GM08714 (cell line): ENCODE data around the gene FOXN3.

Experiments used
- H3K4me3 ChIP-seq: fragments of 200-500 bp; sonication (Bioruptor generic); 2 replicates; pipeline ENCODE4 v1.5.1; 2014; ENCODE audit warnings: mild to moderate bottlenecking, low read length, inconsistent platforms
- ZNF274 ChIP-seq: IDR thresholded peaks from 2 replicates; pipeline ENCODE4 v1.6.1; 2012; ENCODE audit warnings: mild to moderate bottlenecking, low read depth, low read length

The FOXN3 gene

DNA sequence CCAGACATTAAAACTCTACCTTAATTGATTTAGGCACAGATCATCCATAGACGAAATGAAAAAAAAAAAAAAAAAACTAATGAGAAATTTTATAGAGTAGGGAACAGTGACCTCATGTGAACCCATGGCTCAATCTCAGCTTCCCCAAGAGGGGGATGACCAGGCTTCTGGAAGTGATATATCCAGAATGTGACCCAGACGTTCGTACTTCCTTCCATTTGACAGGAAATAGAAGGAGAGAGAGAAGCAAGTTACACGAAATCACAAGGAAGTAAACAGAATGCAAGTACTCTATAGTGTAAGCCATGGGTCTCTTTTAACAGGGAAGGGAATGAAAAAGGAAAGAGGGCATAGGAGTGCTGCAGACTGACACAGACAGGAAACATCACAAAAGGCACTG, 10.1 kb downstream of the FOXN3 start:
- no peak overlapping the region for H3K4me3 ChIP-seq
- no peak for TF ChIP-seq ZNF274

DNA sequence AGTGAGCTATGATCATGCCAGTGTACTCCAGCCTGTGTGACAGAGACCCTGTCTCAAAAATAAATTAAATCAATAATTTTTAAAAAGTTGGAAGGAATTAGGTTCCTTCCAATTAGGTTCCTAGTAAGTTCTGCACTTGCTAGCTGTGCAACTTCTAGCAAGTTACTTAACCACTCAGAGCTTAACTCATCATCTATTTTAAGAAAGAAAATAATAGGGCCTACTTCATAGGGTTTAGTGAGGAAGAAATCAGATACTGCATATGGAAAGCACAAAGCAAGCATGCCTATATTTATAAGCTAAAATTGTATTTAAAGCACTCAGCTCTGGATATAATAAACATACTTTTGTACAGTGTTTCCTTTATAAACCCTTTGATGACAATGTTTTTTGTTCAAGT, 10.7 kb downstream of the FOXN3 start:
- TF ChIP-seq ZNF274: no peak
- no peak overlapping the region for H3K4me3 ChIP-seq

DNA sequence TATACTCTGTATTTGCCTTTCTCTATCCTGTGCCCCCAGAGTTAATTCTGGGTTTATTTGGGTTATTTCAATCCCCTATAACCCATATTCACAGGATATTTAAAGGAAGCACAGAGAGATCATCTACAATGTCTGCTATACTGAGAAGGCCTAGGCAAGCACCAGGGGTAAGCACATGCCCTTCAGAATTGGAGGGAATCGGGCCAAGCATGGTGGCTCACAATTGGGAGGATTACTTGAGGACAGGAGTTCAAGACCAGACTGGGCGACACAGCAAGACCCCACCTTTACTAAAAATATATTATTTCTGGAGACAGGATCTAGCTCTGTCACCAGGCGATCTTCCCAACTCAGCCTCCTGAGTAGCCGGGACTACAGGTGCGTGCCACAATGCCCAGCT, 11.3 kb downstream of the FOXN3 start:
- H3K4me3 ChIP-seq: no peak overlapping the region
- no peak for TF ChIP-seq ZNF274

DNA sequence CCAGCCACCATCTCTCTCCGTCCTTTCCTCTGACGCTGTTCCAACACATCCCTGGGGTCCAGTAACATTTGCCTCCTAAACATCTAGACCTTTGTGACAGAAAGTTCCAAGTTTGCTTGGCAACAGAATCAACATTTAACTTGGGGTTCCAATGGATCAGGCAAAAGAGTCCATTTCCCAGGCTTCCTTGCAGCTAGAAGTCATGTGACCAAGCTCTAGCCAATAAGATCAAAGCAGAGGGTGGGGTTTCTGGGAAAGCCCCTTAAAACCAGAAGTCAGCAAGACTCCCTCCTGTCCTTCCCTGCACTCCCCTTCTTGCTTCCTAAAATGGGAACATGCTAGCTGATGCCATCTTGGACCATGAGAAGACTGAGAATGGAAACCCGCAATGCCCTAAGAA, 14.7 kb downstream of the FOXN3 start:
- H3K4me3 ChIP-seq: no peak overlapping the region
- no peak for TF ChIP-seq ZNF274

DNA sequence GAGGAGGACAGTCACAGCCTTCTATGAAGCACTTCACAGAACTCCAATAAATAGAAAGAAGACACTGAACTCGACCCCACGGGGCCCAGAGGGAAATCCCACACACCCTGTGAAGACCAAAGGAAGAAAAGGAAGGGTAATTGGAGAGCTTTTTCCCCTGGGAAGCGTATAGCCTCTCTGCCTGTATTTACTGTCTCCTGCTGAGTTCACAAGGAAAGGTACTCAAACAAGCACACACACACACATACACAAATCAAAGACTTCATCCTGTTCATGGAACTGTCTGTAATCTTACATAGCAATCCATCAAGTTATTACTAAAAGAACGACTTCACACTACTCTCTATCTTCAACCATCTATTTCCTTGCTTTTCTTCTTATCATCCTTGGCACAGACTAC, 15.3 kb downstream of the FOXN3 start:
- no peak overlapping the region for H3K4me3 ChIP-seq
- TF ChIP-seq ZNF274: no peak

GRCh38 chr14:89401241-89401640, 15.8 kb downstream of the FOXN3 start:
- H3K4me3 ChIP-seq: no peak overlapping the region
- no peak for TF ChIP-seq ZNF274

DNA sequence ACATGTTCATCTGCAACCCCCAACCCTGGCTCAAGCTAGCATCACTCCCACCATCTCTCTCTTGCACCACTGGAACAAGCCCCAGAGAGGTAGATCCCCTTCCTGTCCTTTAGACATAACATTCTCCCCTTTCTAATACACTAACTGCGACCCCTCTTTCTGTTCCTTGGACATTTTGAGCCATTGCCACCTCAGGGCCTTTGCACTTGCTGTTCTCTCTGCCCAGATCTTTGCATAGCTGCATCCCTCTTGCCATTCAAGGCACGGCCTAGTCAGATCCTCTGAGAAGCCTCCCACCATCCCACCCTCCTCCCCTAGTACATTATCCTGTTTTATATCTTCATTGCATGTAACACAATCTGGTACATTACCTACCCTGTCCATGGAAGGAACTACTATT, 16.5 kb downstream of the FOXN3 start:
- TF ChIP-seq ZNF274: no peak
- no peak overlapping the region for H3K4me3 ChIP-seq

- no peak overlapping the region for H3K4me3 ChIP-seq
- no peak for TF ChIP-seq ZNF274
These were observed 17.4 kb downstream of the FOXN3 start for GRCh38 chr14:89399594-89400068.

DNA sequence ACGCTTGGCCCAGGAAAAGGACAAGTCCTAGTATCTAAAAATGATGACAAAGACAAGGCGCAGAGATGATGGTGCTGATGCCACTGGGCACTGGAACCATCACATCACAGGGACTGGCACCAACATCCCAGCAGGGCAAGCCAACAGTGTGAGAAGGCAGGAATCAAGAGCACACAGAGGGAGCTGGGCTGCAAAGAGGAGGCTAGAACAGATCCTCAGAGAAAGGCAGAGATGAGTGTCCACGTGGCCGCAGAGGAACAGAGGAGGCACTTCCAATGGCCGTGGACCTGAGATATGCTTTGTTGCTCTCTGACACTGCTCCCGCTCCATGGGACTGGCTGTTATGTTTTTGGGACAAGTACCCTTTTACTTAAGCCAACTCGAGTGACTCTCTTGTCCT, 17.9 kb downstream of the FOXN3 start:
- no peak for TF ChIP-seq ZNF274
- H3K4me3 ChIP-seq: no peak overlapping the region

DNA sequence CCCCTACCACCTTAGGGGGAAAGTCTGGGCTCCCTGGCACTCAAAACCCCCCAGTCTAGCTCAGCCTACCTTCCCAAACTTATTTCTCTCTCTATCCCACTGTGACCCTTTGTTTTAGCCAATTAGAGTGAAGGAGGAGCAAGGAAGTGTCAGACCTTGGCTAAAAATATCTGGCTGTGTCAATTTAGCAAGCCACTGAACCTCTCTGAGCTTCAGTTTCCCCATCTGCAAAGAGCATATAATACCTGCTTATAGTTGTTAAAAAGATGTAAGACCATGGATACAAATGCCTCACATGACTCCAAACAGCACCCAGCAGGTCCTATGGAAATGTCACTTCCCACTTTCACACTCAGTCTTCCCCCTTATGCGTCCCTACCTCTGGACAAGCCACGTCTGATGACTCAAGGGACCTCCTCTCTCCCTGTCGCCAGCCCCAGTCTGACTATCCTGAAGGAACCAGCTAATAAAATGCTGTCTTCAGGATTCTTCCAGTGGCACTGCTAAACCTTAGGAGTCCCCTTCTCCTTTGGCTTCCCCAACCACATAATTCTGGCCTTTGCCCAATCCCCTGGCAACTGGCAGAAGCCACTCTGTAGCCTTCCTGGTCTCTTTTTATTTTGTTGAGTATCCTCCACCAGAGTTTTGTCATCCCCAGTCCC, 19.3 kb downstream of the FOXN3 start:
- H3K4me3 ChIP-seq: no peak overlapping the region
- no peak for TF ChIP-seq ZNF274

DNA sequence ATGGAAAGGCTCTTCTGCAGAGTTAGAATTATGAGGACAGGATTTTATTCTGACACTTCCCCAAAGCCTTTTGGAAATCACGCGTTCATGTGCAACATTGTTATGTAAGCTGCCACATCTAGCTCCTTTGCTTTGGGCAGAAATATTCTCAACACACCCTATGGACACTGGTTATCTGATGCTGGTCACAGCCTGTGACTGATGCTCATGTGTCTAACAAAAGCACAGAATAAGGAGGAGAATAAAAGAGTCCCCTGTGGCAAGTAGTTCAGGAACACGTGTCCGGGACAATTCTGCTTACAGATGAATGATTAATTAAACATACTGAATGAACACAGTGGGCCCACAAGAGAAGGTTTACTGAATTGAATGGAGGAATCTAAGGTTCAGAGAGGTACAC, 22.1 kb downstream of the FOXN3 start:
- TF ChIP-seq ZNF274: no peak
- H3K4me3 ChIP-seq: no peak overlapping the region

DNA sequence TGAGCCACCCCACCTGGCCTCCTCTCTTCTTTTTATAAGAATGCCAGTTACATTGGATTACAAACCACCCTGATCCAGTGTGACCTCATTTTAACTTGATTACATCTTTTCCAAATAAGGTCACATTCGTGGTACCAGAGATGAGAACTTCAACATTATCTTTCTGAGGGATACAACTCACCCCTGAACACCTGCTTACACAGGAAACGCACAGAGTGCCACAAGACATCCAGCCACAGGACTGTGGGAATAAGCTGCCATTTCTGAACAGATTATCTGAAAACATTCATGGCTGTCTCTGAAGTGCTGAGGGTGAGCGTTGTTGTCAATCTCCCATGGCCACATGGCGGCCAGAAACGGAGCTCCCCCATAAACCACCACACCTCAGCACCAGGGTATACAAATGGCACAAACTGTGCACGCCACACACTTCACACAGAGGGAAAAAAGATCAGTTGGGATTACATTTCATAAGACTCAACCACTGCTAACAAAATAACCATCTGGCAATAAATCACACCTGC, 23.7 kb downstream of the FOXN3 start:
- no peak for TF ChIP-seq ZNF274
- no peak overlapping the region for H3K4me3 ChIP-seq

DNA sequence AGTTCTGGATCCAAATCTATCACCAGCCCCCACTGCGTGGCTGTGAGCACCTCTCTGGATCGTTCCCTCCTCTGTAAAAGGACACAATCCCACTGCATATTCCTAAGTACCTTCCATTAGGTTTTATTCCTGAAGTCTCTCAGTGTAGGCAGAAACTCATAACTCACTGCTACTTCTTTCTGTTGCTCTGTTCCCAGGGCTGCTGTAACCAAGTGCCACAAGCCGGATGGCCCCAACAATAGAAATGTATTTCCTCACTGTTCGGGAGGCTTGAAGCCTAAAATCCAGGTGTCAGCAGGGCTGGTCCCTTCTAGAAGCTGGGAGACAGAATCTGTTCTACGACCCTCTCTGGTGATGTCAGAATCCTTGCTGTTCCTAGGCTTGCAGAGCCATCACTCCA, 24.9 kb downstream of the FOXN3 start:
- no peak for TF ChIP-seq ZNF274
- no peak overlapping the region for H3K4me3 ChIP-seq

GRCh38 chr14:89391556-89391955, 25.5 kb downstream of the FOXN3 start:
- no peak for TF ChIP-seq ZNF274
- H3K4me3 ChIP-seq: no peak overlapping the region

- TF ChIP-seq ZNF274: no peak
- H3K4me3 ChIP-seq: no peak overlapping the region
These were observed 25.9 kb downstream of the FOXN3 start for GRCh38 chr14:89391123-89391522.

DNA sequence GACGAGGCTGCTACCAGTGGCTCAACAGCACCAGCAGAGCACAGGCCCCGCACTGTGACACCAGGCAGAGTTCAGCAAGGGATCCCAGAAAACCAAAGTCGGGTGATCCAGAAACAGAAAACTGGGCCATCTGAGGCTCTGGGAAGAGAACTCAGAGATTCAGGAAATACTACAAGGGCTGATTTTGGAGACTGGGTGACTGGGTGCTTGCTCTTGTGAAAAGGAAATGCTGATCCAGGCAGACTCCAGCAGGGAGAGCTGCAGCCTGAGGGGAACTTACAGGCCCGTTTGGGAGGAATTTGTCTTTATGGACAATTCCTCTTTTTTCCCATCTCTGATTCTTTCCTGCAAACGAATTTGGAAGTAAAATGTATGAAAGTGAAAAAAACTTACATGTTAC, 28.2 kb downstream of the FOXN3 start:
- no peak overlapping the region for H3K4me3 ChIP-seq
- no peak for TF ChIP-seq ZNF274
